Coronary artery (tissue), 2 donors: Measurements from ENCODE around the gene OPCML.

Experiments
- DNase-seq: peaks from one replicate; pipeline ENCODE4 v3.0.0-alpha.2; 2017; ENCODE audit warnings: low spot score
- H3K27ac ChIP-seq, 2 donors: fragments of 200-600 bp; sonication (generic); one replicate each; pipeline ENCODE4 v1.5.1; 2016 to 2019
- H3K4me3 ChIP-seq: fragments of 200-600 bp; sonication (generic); 2 replicates; pipeline ENCODE4 v1.5.1; 2016; ENCODE audit warnings: mild to moderate bottlenecking, moderate library complexity
- TF ChIP-seq, protein P1 (sequence below): fragments of 200-600 bp; sonication (generic); IDR thresholded peaks from one replicate; pipeline ENCODE4 v1.5.1; 2019; ENCODE audit warnings: antibody characterized with exemption

Gene OPCML

DNA sequence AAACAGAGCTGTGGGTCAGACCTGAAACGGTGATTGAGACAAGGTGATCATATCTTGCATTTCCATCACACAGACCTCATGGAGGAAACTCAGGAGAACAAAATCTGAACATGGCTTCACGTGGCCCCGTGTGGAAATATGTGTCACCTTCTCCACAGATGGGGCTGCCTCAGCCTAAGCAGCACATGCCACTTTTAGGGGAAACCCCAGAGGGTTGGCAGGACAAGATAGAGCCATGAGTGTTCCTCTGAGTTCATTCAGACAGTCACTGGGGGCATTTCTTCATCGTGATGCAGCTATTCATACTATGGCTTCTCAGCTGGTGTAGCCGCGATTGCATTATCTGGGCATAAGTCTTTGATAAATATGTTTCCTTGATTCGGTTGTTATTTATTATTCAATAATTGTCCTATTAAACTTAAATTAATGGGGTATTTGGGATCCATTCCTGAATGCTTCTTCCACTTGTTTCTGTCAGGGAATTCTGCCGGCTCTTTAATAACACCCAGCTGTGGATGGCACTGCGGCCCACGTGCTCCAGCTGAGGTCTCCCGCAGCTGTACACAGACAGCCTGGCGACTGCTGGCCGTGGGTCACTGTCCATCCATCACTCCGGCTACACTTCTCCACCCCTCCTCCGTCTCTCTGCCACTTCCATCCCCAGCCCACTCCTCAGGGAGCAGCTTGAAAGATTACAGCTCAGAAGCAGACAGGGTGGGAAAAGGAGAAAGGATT lies 485.1 kb downstream of the OPCML start:
- DNase-seq = no peak
- Histone ChIP-seq H3K27ac (no peak overlapping the region), H3K4me3 (no peak overlapping the region)
- TF ChIP-seq, protein P1, sequence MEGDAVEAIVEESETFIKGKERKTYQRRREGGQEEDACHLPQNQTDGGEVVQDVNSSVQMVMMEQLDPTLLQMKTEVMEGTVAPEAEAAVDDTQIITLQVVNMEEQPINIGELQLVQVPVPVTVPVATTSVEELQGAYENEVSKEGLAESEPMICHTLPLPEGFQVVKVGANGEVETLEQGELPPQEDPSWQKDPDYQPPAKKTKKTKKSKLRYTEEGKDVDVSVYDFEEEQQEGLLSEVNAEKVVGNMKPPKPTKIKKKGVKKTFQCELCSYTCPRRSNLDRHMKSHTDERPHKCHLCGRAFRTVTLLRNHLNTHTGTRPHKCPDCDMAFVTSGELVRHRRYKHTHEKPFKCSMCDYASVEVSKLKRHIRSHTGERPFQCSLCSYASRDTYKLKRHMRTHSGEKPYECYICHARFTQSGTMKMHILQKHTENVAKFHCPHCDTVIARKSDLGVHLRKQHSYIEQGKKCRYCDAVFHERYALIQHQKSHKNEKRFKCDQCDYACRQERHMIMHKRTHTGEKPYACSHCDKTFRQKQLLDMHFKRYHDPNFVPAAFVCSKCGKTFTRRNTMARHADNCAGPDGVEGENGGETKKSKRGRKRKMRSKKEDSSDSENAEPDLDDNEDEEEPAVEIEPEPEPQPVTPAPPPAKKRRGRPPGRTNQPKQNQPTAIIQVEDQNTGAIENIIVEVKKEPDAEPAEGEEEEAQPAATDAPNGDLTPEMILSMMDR = no peak

DNA sequence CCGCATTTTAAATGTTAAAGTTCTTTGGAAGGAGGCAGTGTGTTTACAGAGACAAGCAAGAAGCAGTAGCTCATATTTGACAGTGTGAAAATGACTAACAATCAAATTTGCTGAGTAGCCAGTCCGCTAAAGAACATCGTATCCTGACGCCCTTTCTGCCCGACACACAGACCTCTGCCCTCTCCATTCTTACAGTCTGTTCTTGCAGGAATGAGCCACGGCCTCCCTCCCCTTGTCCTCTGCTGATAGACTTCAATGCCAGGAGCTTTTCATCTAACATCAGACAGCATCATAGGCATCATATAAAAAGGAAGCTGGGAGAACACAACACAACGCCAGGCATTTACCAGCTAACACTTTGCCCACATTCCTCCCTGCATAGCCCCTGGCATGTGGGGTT lies 486.0 kb downstream of the OPCML start:
- Histone ChIP-seq H3K27ac (no peak overlapping the region), H3K4me3 (no peak overlapping the region)
- TF ChIP-seq, protein P1 = no peak
- DNase-seq = no peak

DNA sequence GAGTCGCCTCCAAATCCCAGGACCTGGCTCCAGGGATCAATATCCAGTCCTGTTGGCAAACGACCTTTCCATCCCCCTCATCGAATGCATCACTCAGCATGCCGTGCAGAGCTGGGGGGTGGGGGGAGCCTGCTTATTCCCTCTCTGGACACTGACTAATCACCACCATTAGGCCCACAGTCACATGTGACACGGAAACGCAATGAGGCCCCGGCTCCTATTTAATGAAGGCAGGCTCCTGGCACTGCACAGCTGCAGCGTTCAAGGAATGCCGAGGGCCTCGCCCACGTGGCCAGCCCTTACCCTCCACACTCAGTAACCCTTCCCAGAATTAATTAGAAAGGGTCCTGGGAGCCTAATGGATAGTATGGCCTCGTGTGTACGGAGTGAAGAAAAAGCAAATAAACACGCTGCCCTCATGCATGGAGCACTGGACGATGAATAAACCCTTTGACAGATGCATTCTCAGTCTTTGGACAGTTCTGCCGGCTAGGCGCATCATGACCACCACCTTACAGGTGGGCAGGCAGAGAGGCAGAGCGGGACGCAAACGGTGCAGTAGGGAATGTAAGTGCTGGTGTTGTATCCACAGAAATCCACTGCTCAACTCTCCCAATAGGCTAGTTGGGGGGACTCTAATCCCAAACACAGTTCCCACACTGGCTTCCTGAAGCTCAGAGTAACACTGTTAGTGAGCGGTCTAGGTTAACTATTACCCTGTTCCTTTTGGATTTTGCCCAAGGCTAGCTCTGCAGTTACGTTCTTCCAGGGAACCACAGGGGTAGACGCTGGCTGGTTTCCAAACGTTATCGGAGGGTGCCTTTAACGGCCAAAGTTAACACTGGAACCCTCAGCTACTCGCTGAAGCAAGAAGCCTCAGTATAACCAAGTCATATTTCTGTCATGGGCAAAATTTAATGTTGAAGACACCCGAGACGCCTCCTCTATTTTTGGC lies 490.1 kb downstream of the OPCML start:
- TF ChIP-seq, protein P1 = no peak
- no peak overlapping the region for H3K4me3 ChIP-seq
- no peak for DNase-seq
- H3K27ac ChIP-seq = no peak overlapping the region

DNA sequence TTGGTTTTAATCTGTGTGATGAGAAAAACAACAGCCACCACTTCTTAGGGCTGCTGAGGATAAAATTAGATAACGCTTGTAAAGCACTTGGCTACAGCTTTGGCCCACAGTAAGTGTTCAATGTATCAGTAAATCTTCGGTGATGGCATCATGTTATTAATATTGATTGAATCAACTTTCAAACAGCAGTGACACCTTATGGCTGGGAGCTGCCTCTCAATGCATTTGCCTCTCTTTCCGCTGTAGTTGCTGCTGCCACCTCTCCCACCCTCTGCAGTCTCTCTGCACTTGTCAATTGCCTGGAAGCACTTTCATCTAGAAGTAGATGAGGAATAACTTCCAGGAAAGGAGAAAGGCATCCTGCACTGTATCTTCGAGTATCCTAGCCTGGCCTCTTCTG lies 491.1 kb downstream of the OPCML start:
- DNase-seq = no peak
- Histone ChIP-seq H3K4me3 (no peak overlapping the region), H3K27ac (no peak overlapping the region)
- TF ChIP-seq, protein P1 = no peak

DNA sequence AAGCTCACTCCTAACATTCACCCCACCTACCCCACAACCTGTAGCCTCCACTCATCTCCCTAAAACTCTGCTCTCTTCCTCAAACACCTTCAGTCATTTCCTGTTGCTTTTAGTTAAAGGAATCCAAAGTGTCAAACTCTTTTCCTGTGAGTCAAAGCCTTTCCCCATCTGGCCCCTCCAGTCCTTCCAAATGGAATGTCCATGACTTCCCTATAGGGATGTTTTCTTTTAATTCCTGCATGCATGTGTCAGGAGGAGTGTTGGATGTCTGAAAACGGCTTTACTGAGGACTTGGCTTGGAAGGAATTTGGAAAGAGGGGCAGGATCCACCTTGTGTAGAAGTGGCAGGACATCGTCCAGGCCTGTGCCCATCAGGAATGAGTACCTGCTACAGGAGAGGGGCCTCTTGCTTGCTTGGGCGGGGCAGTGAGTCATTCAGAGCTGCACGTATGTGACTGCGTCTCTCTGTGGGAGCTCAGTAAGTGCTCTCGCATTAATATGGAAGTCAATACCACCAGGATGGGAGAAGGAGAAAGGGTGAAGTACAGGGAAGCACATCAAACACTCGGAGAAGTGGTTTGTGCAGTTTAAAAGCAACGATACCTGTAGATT lies 491.9 kb downstream of the OPCML start:
- Histone ChIP-seq H3K27ac (no peak overlapping the region), H3K4me3 (no peak overlapping the region)
- no peak for DNase-seq
- TF ChIP-seq, protein P1 = no peak

DNA sequence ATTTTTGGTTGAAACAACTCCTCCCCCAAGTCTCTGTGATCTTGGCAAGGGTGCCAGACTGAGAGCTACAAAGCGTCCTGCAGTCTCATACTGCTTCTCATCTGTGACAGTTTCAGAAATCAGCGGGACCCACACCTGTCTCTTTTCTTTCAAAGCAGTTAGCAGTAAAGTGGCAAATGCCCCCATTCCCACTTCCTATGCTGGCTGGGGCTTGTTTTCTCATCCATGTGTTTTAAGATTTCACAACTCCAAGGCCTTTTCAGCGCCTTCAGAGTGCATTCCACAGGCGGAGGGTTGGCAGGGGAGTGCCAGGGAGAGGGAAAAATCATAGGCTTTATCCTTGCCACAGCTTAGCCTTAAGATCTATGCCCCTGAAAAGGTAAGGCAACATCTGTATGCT lies 493.5 kb downstream of the OPCML start:
- TF ChIP-seq, protein P1 = no peak
- H3K27ac ChIP-seq = no peak overlapping the region
- H3K4me3 ChIP-seq = no peak overlapping the region
- no peak for DNase-seq
